Activated CD8-positive, alpha-beta memory T cell treated with anti-CD3 and anti-CD28 coated beads for 4 hours (primary cell): ENCODE measurements around the gene KCNMA1.

ENCODE experiments used
- DNase-seq, 2 donors: peaks; one replicate each; pipeline ENCODE4 v3.0.0-alpha.2; 2020; ENCODE audit warnings: low read depth in 2 of 2

KCNMA1 gene

GRCh38 chr10:77020426-77021040, 617.1 kb downstream of the KCNMA1 start:
- no peak for DNase-seq

- DNase-seq: no peak
These were observed 620.8 kb downstream of the KCNMA1 start for GRCh38 chr10:77016855-77017254.

- no peak for DNase-seq
These were observed 621.3 kb downstream of the KCNMA1 start for GRCh38 chr10:77016278-77016815.

GRCh38 chr10:77015360-77015759, 622.2 kb downstream of the KCNMA1 start:
- DNase-seq: no peak

GRCh38 chr10:77012812-77013500, 624.7 kb downstream of the KCNMA1 start:
- no peak for DNase-seq

GRCh38 chr10:77011874-77012811, 625.5 kb downstream of the KCNMA1 start:
- no peak for DNase-seq

GRCh38 chr10:77010430-77010829, 627.2 kb downstream of the KCNMA1 start:
- no peak for DNase-seq

- no peak for DNase-seq
These were observed 629.8 kb downstream of the KCNMA1 start for GRCh38 chr10:77007834-77008233.

- DNase-seq: no peak
These were observed 630.6 kb downstream of the KCNMA1 start for GRCh38 chr10:77006836-77007511.

- DNase-seq: no peak
These were observed 631.7 kb downstream of the KCNMA1 start for GRCh38 chr10:77005871-77006270.

GRCh38 chr10:77004917-77005564, 632.6 kb downstream of the KCNMA1 start:
- DNase-seq: no peak

GRCh38 chr10:77002872-77003271, 634.7 kb downstream of the KCNMA1 start:
- no peak for DNase-seq

- no peak for DNase-seq
These were observed 636.4 kb downstream of the KCNMA1 start for GRCh38 chr10:77001206-77001605.

GRCh38 chr10:76998451-76998850, 639.2 kb downstream of the KCNMA1 start:
- DNase-seq: no peak

- DNase-seq: no peak
These were observed 640.0 kb downstream of the KCNMA1 start for GRCh38 chr10:76997631-76998030.

GRCh38 chr10:76995023-76995422, 642.6 kb downstream of the KCNMA1 start:
- no peak for DNase-seq

- no peak for DNase-seq
These were observed 644.4 kb downstream of the KCNMA1 start for GRCh38 chr10:76993213-76993612.

GRCh38 chr10:76992467-76992866, 645.1 kb downstream of the KCNMA1 start:
- no peak for DNase-seq

- DNase-seq: no peak
These were observed 646.0 kb downstream of the KCNMA1 start for GRCh38 chr10:76991621-76992020.

- DNase-seq: no peak
These were observed 647.0 kb downstream of the KCNMA1 start for GRCh38 chr10:76990561-76990960.
